A673 (cell line): ENCODE data around the gene FUT8. TPM values are rescaled to one million over a fixed set of nuclear protein-coding genes. Genes with fewer than 3 reads are reported as not detected.
A peak's percentile ranks its signal among the peaks of the same experiment; 100 is the strongest.

Experiments
- BruUV-seq: library from RNA; stranded (reverse); fragments of 400-500 nt; replicated peaks from 2 replicates; lab custom pipeline; 2021; lab: Mats Ljungman, UMichigan
- CTCF ChIA-PET: fragments of 300-600 bp; sonication (Branson Sonifier 250); formaldehyde crosslinking; loops from one replicate; lab custom pipeline; 2022; ENCODE audit warnings: antibody characterized with exemption; lab: Charles Lee
- POLR2A ChIA-PET: fragments of 300-600 bp; sonication (Branson Sonifier 250); formaldehyde crosslinking; loops from one replicate; lab custom pipeline; 2022; ENCODE audit warnings: antibody characterized with exemption; ENCODE audit not compliant: low non-redundant PET; lab: Charles Lee
- DNase-seq: peaks from one replicate; pipeline ENCODE4 v3.0.0-alpha.2; 2015; ENCODE audit warnings: low spot score
- H3K27ac ChIP-seq: fragments of 200-600 bp; sonication (generic); 2 replicates; pipeline ENCODE4 v1.5.1; 2016; ENCODE audit warnings: mixed run types, low read depth, mild to moderate bottlenecking, mixed read lengths, antibody characterized with exemption, low read length; ENCODE audit not compliant: poor library complexity, severe bottlenecking
- H3K27me3 ChIP-seq: fragments of 200-600 bp; sonication (generic); replicated peaks from 2 replicates; pipeline ENCODE4 v1.6.1; 2017; ENCODE audit warnings: mixed run types, low read depth, mild to moderate bottlenecking, mixed read lengths, antibody characterized with exemption, low read length; ENCODE audit not compliant: insufficient read depth, poor library complexity
- H3K36me3 ChIP-seq: fragments of 200-600 bp; sonication (generic); 2 replicates; pipeline ENCODE4 v1.6.1; 2016; ENCODE audit warnings: mixed run types, mild to moderate bottlenecking, mixed read lengths, antibody characterized with exemption, low read length; ENCODE audit not compliant: insufficient read depth, poor library complexity, severe bottlenecking
- H3K4me1 ChIP-seq: fragments of 200-600 bp; sonication (generic); 2 replicates; pipeline ENCODE4 v1.6.1; 2017; ENCODE audit warnings: mixed run types, mild to moderate bottlenecking, mixed read lengths, antibody characterized with exemption, low read length; ENCODE audit not compliant: insufficient read depth, poor library complexity, severe bottlenecking
- H3K4me3 ChIP-seq: fragments of 200-600 bp; sonication (generic); 2 replicates; pipeline ENCODE4 v1.5.1; 2016; ENCODE audit warnings: low read depth, mixed run types, mild to moderate bottlenecking, mixed read lengths, low read length; ENCODE audit not compliant: poor library complexity, severe bottlenecking
- H3K9me3 ChIP-seq: fragments of 200-600 bp; sonication (generic); 2 replicates; pipeline ENCODE4 v1.6.1; 2016; ENCODE audit warnings: mixed run types, low read depth, mild to moderate bottlenecking, mixed read lengths, antibody characterized with exemption, low read length; ENCODE audit not compliant: poor library complexity, severe bottlenecking
- CTCF ChIP-seq: fragments of 300-800, 200-600 bp; sonication (generic); conservative IDR thresholded peaks from 2 replicates; pipeline ENCODE4 v1.5.1; 2017; ENCODE audit warnings: low read depth, mild to moderate bottlenecking, antibody characterized with exemption, low read length, moderate library complexity, mixed read lengths
- EZH2 ChIP-seq: fragments of 200-600 bp; sonication (generic); IDR thresholded peaks from 2 replicates; pipeline ENCODE4 v1.6.1; 2017; ENCODE audit warnings: borderline replicate concordance, low read depth, mild to moderate bottlenecking, mixed read lengths, antibody characterized with exemption, low read length; ENCODE audit not compliant: poor library complexity, severe bottlenecking
- intact Hi-C: fragments of 100-400 bp; cut with micrococcal nuclease; formaldehyde crosslinking; loops from one replicate; pipeline ENCODE4 v1.10.0; 2022; ENCODE audit not compliant: unreplicated experiment
- total RNA-seq: library from RNA; stranded (reverse); gene quantifications from 2 replicates; pipeline ENCODE4 v1.2.3, GENCODE V29; 2021

Gene FUT8
- total RNA-seq, 1 experiment from 2014 or later = 11.0 TPM

DNA sequence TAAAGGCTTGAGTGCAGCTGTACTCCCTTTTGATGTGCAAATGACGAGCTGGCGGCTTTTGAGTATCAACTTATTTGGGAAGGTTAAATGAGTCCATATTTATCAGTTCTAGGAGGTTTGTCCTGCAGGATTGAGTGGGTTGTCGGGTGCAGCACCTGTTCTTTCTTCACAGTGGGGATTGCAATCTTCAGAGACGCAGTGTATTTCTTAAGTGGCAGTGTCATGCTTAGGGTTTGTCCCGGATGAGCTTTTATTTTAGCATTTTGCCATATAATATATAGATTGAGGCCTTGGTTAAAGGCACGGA is 1.2 kb downstream of the FUT8 start:
- H3K4me1 ChIP-seq = peaks cover 5% of the 10 kb centered on the region
- no peaks in the 10 kb centered on the region for H3K27me3 ChIP-seq
- no peak overlapping the region for H3K27ac ChIP-seq
- CTCF ChIA-PET = interaction anchor here (2.6 kb wide), 1 partner anchor 250 kb away, joined by 8 read pairs; no protein-coding TSS in a partner anchor
- no peak for DNase-seq
- H3K4me3 ChIP-seq = peak overlapping the region; percentile 68
- no peak for TF ChIP-seq EZH2
- no peak for TF ChIP-seq CTCF
- no TSS peak for BruUV-seq
- no peaks in the 10 kb centered on the region for H3K9me3 ChIP-seq
- POLR2A ChIA-PET = no interaction called here
- intact Hi-C loops = loop anchor here (2.0 to 5.0 kb wide), 4 partner anchors 191 to 657 kb away; no protein-coding TSS in a partner anchor
- H3K36me3 ChIP-seq = no peaks in the 10 kb centered on the region

- ChIA-PET CTCF (interaction anchor here (0.6 to 2.1 kb wide), 10 partner anchors 13 to 647 kb away, joined by 3 to 25 read pairs (median 4); no protein-coding TSS in a partner anchor), POLR2A (interaction anchor here (0.6 to 0.7 kb wide), 2 partner anchors 328 to 377 kb away, joined by 3 to 13 read pairs; no protein-coding TSS in a partner anchor)
- Histone ChIP-seq H3K4me3 (no peak overlapping the region), H3K4me1 (peaks cover 5% of the 10 kb centered on the region), H3K27me3 (no peaks in the 10 kb centered on the region), H3K27ac (no peak overlapping the region), H3K9me3 (no peaks in the 10 kb centered on the region), H3K36me3 (no peaks in the 10 kb centered on the region)
- no TSS peak for BruUV-seq
- peak; percentile 62 for TF ChIP-seq CTCF
- TF ChIP-seq EZH2 = no peak
- DNase-seq = peak; percentile 21
- intact Hi-C loops = loop anchor here (1.0 to 5.0 kb wide), 4 partner anchors 193 to 542 kb away; no protein-coding TSS in a partner anchor
Measured at GRCh38 chr14:65414961-65415589, 2.5 kb downstream of the FUT8 start.

- H3K36me3 ChIP-seq = no peaks in the 10 kb centered on the region
- TF ChIP-seq EZH2 (no peak), CTCF (no peak)
- H3K9me3 ChIP-seq = no peaks in the 10 kb centered on the region
- H3K27me3 ChIP-seq = no peaks in the 10 kb centered on the region
- no peak overlapping the region for H3K4me3 ChIP-seq
- no peak for DNase-seq
- H3K27ac ChIP-seq = no peak overlapping the region
- intact Hi-C loops = loop anchor here (1.0 kb wide), 1 partner anchor 411 kb away; no protein-coding TSS in a partner anchor
- BruUV-seq = no TSS peak
- H3K4me1 ChIP-seq = peaks cover 5% of the 10 kb centered on the region
- POLR2A ChIA-PET = interaction anchor here (0.6 to 0.7 kb wide), 2 partner anchors 327 to 376 kb away, joined by 3 to 13 read pairs; no protein-coding TSS in a partner anchor
- CTCF ChIA-PET = interaction anchor here (0.6 to 2.1 kb wide), 10 partner anchors 12 to 646 kb away, joined by 3 to 25 read pairs (median 4); no protein-coding TSS in a partner anchor
Measured at GRCh38 chr14:65415613-65416012, 3.1 kb downstream of the FUT8 start.
